ENCODE measurements around the gene EXOSC10. TPM values are rescaled to one million over a fixed set of nuclear protein-coding genes. Genes with fewer than 3 reads are reported as not detected.

EXOSC10 gene
- total and polyA plus RNA-seq, 2 of the 13 experiments (the other 11 are each of a cell fraction or from before 2014, with no cell fraction given), result 48.4 to 67.6 TPM

DNA sequence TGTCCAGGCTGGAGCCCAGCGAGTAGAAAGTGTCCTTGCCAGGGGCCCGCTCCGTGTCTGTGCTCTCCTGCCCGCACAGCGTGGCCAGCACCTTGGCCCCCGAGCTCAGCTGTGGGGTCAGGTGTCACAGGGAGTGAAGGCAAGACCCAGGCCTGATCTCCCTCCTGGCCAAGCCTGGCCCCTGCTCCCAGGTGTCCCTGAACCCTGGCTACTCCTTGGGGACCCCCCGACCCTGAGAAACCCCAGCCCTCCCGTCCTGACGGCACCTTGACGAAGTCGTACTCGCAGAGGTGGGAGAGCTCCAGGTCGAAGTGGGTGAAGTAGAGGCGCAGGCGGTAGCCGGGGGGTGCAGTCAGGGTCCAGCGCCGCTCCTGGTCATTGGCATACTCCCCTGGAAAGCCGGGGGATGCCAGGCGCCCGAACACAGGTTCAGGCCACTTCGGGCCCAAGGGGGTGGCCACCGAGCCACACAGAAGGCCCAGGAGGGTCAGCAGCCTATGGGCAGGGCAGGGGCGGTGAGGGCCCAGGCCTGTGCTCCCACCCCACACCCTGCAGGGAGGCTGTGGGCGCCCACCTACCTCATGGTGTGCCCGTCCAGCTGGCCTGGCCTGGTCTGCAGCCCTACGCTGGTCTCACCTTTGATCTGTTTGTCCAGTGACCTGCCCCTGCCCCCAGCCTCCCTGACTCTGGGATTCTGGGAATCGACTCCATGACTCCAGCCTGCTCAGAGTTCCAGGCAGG lies 52.9 kb downstream of the EXOSC10 start, which contains the start of gene MASP2 (continued):
- TF ChIP-seq, protein P1, sequence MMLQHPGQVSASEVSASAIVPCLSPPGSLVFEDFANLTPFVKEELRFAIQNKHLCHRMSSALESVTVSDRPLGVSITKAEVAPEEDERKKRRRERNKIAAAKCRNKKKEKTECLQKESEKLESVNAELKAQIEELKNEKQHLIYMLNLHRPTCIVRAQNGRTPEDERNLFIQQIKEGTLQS (CRISPR knock-in tag; IDR thresholded peaks at IDR 0.05), result no peak
- peak; percentile 47; the same call in 1 of the 2 replicates for TF ChIP-seq NRL (CRISPR knock-in tag; IDR thresholded peaks at IDR 0.05; ENCODE audit: borderline replicate concordance)
- no peak for TF ChIP-seq CHCHD3 (CRISPR knock-in tag; IDR thresholded peaks at IDR 0.05)
- TF ChIP-seq ARNT2 (CRISPR knock-in tag; IDR thresholded peaks at IDR 0.05; ENCODE audit: low read depth), result no peak
- TF ChIP-seq, protein P2, sequence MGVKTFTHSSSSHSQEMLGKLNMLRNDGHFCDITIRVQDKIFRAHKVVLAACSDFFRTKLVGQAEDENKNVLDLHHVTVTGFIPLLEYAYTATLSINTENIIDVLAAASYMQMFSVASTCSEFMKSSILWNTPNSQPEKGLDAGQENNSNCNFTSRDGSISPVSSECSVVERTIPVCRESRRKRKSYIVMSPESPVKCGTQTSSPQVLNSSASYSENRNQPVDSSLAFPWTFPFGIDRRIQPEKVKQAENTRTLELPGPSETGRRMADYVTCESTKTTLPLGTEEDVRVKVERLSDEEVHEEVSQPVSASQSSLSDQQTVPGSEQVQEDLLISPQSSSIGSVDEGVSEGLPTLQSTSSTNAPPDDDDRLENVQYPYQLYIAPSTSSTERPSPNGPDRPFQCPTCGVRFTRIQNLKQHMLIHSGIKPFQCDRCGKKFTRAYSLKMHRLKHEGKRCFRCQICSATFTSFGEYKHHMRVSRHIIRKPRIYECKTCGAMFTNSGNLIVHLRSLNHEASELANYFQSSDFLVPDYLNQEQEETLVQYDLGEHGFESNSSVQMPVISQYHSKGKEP (CRISPR knock-in tag; IDR thresholded peaks at IDR 0.05), result no peak
- TF ChIP-seq CEBPG (CRISPR knock-in tag; IDR thresholded peaks at IDR 0.05), result peak; percentile 28; the same call in 1 of the 2 replicates
- TF ChIP-seq, protein P3, sequence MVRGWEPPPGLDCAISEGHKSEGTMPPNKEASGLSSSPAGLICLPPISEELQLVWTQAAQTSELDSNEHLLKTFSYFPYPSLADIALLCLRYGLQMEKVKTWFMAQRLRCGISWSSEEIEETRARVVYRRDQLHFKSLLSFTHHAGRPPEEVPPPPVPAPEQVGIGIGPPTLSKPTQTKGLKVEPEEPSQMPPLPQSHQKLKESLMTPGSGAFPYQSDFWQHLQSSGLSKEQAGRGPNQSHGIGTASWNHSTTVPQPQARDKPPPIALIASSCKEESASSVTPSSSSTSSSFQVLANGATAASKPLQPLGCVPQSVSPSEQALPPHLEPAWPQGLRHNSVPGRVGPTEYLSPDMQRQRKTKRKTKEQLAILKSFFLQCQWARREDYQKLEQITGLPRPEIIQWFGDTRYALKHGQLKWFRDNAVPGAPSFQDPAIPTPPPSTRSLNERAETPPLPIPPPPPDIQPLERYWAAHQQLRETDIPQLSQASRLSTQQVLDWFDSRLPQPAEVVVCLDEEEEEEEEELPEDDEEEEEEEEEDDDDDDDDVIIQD (CRISPR knock-in tag; IDR thresholded peaks at IDR 0.05; ENCODE audit: low read depth), result no peak
- TF ChIP-seq ZNF496 (CRISPR knock-in tag; IDR thresholded peaks at IDR 0.05; ENCODE audit: insufficient replicate concordance), result no peak
- TF ChIP-seq, protein P4, sequence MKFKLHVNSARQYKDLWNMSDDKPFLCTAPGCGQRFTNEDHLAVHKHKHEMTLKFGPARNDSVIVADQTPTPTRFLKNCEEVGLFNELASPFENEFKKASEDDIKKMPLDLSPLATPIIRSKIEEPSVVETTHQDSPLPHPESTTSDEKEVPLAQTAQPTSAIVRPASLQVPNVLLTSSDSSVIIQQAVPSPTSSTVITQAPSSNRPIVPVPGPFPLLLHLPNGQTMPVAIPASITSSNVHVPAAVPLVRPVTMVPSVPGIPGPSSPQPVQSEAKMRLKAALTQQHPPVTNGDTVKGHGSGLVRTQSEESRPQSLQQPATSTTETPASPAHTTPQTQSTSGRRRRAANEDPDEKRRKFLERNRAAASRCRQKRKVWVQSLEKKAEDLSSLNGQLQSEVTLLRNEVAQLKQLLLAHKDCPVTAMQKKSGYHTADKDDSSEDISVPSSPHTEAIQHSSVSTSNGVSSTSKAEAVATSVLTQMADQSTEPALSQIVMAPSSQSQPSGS (CRISPR knock-in tag; IDR thresholded peaks at IDR 0.05), result no peak
- peak; percentile 70; the same call in 1 of the 2 replicates for TF ChIP-seq BRD4 (CRISPR knock-in tag; IDR thresholded peaks at IDR 0.05)
- TF ChIP-seq RXRB (CRISPR knock-in tag; IDR thresholded peaks at IDR 0.05; ENCODE audit: borderline replicate concordance), result peak; percentile 81
- TF ChIP-seq, protein P5, sequence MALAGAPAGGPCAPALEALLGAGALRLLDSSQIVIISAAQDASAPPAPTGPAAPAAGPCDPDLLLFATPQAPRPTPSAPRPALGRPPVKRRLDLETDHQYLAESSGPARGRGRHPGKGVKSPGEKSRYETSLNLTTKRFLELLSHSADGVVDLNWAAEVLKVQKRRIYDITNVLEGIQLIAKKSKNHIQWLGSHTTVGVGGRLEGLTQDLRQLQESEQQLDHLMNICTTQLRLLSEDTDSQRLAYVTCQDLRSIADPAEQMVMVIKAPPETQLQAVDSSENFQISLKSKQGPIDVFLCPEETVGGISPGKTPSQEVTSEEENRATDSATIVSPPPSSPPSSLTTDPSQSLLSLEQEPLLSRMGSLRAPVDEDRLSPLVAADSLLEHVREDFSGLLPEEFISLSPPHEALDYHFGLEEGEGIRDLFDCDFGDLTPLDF (CRISPR knock-in tag; IDR thresholded peaks at IDR 0.05), result no peak
- TF ChIP-seq, protein P6, sequence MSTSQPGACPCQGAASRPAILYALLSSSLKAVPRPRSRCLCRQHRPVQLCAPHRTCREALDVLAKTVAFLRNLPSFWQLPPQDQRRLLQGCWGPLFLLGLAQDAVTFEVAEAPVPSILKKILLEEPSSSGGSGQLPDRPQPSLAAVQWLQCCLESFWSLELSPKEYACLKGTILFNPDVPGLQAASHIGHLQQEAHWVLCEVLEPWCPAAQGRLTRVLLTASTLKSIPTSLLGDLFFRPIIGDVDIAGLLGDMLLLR (CRISPR knock-in tag; IDR thresholded peaks at IDR 0.05), result no peak
- peak; percentile 25; the same call in 1 of the 2 replicates for TF ChIP-seq FOXO1 (CRISPR knock-in tag; IDR thresholded peaks at IDR 0.05)
- no peak for TF ChIP-seq PRMT3 (CRISPR knock-in tag; IDR thresholded peaks at IDR 0.05; ENCODE audit: borderline replicate concordance, low read depth)
- peak; percentile 64; the same call in 1 of the 2 replicates for TF ChIP-seq ZNF543 (CRISPR knock-in tag; IDR thresholded peaks at IDR 0.05)
- TF ChIP-seq ZNF24 (IDR thresholded peaks at IDR 0.05), result no peak
- TF ChIP-seq JUND (CRISPR knock-in tag; IDR thresholded peaks at IDR 0.05), result 0 out of 2 replicates have a peak, but pooled peaks have one; percentile 2
- no peak for TF ChIP-seq SNAI1 (CRISPR knock-in tag; IDR thresholded peaks at IDR 0.05; ENCODE audit: borderline replicate concordance)
- TF ChIP-seq ZZZ3 (CRISPR knock-in tag; IDR thresholded peaks at IDR 0.05; ENCODE audit: borderline replicate concordance), result no peak
- no peak for TF ChIP-seq ZNF256 (CRISPR knock-in tag; conservative IDR thresholded peaks at IDR 0.05)
- TF ChIP-seq ATRX (CRISPR knock-in tag; IDR thresholded peaks at IDR 0.05; ENCODE audit: borderline replicate concordance), result no peak
- TF ChIP-seq ZSCAN20 (CRISPR knock-in tag; IDR thresholded peaks at IDR 0.05; ENCODE audit: borderline replicate concordance), result no peak

Data from HepG2 (cell line).